Measurements from ENCODE around the gene KCNB1.

Gene KCNB1

DNA sequence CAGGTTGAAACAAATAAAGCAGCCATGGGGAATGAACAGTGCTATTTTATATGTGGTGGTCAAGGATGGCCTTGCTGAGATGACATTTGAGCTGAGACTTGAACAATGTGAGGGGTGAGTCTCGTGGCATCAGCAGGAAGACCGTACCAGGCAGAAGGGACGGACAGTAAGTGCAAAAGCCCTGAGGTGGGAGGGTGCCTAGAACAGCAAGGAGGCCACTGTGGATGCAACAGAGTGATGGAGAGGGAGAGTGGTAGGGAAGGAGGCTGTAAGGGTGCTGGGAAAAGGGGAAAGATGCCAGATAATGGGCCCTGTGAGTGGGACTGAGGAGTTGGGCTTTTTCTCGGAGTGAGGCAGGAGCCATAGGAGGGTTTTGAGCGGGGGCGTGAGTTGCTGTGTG is 11.5 kb downstream of the KCNB1 start:
- no peak for DNase-seq (ENCODE audit: low spot score)

DNA sequence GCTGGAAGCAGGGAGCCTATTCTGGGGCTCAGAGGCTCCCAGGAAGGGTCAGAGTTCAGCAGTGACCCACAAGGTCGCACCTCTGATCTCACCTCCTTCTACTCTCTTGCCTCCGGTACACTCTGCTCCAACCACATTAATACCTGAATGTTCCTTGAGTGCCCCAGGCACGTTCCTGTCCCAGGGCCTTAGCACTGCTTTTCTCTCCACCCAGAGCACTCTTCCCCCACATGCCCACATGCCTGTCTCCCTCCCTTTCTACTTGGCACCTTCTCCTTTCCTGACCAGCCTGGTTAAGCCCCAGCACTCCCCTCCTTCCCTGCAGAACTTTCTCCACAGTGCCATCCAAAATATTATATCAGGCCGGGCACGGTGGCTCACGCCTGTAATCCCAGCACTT is 13.4 kb downstream of the KCNB1 start:
- DNase-seq (ENCODE audit: low spot score) = no peak

DNA sequence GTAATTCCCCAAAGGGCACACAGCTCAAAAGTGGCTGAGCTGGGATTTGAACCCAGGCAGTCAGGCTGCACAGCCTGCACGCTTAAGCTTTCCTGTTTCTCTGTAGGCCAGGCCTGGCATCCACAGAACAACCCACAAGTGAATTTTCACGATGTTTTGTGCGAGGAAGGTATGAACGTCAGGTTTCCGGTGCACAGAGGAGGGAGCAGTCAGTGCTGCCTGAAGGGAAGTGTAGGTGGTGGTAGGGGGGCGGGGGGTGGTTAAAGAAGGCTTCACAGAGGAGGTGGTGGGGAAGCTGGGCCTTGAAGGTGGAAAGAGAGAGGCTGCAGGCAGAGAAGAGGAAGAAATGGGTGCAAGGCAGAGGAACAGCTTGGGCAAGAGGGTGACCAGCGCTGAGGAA is 14.1 kb downstream of the KCNB1 start:
- DNase-seq (ENCODE audit: low spot score) = no peak

DNA sequence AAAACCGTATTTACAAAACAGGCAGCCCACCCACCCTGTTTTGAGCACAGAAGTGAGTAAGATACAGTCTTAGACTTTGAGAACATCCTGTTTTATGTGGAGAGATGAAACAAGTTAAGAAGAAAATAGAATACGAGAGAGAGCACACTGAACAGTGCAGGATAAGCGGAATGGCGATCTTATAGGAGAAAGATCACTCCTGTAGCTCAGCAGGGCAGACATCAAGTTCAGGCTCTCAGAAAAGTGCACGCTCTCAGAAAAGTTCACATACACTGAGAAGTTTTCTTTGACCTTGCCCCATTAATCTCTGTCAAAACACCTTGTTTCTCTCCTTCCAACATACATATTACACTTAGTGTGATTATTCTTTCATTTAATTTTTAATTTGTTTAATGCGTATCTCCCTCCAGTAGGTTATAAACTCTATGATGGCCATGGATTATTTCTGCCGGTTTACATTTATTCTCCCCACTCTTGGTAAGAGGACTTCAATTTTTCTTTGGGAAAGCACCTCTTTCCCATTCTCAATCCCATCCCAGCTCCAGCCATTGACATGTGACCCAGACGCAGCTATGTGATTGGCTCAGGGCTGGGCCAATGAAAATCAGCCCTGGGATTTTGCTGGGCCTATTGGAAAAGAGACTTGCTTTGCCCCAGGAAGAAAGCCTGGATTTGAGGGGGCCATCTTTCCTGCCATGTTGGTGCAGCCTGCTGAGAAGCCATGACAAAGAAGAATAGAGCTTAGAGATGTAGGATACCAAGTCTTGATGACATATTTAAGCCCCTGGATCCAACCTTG is 16.2 kb downstream of the KCNB1 start:
- no peak for DNase-seq (ENCODE audit: low spot score)

GRCh38 chr20:49464556-49464955 is 17.9 kb downstream of the KCNB1 start:
- DNase-seq (ENCODE audit: low spot score) = no peak

GRCh38 chr20:49462626-49463025 is 19.8 kb downstream of the KCNB1 start:
- DNase-seq (ENCODE audit: low spot score) = no peak

DNA sequence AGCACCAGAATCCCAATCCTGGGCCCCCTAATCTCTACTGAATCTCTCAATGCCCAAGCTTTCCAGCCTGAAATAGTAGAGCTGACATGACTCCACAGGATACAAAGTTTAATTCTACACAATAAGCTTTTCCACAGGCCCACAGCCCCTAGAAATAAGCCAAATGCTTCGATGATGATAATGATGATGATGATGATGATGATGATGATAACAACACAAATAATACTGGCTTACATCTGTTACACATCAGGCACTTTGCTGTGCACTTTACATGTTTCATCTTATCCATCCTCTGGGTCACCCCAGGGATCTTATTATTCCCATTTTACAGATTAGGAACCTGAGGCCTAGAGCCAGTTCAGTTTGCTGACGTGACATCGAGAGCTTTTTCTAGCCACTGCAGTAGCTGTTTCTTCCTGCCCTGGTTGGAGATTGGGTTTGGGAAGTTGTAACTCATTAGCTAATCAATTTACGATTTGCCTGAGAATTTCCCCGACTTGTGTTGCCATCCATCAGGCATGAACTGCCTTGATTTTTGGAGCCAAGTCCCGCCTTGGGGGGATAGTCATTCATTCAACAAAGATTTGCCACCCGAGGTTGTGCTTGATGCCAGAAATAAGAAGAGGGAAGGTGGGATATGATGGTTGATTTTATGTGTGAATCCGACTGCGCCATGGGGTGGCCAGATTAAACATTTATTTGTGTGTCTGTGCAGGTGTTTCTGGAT is 20.4 kb downstream of the KCNB1 start:
- no peak for DNase-seq (ENCODE audit: low spot score)

- DNase-seq (ENCODE audit: low spot score) = no peak
These were observed 21.6 kb downstream of the KCNB1 start for GRCh38 chr20:49460916-49461315.

GRCh38 chr20:49460131-49460530 is 22.3 kb downstream of the KCNB1 start:
- DNase-seq (ENCODE audit: low spot score) = no peak

GRCh38 chr20:49459684-49460083 is 22.8 kb downstream of the KCNB1 start:
- DNase-seq (ENCODE audit: low spot score) = no peak

DNA sequence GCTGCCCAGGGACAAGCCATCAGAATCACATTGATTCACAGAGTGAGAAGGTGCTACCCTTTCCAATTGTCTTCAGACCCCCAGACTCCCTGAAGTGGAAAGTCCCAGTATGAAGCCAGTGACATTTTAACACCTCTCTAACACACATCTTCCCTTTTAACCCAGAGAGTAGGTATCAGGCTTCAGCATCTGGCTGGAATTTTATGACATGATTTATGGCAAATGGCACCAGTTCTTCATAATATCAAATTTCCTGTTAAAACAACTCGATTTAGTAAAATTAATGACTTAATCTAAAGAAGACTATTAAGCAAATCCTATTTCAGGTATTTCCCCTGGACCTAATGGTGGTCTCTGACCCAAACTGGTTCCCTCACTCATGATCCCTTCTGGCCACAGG is 25.0 kb downstream of the KCNB1 start:
- DNase-seq (ENCODE audit: low spot score) = no peak

GRCh38 chr20:49456646-49457045 is 25.8 kb downstream of the KCNB1 start:
- no peak for DNase-seq (ENCODE audit: low spot score)

GRCh38 chr20:49455691-49456090 is 26.8 kb downstream of the KCNB1 start:
- DNase-seq (ENCODE audit: low spot score) = no peak

GRCh38 chr20:49452011-49452482 is 30.4 kb downstream of the KCNB1 start:
- no peak for DNase-seq (ENCODE audit: low spot score)

DNA sequence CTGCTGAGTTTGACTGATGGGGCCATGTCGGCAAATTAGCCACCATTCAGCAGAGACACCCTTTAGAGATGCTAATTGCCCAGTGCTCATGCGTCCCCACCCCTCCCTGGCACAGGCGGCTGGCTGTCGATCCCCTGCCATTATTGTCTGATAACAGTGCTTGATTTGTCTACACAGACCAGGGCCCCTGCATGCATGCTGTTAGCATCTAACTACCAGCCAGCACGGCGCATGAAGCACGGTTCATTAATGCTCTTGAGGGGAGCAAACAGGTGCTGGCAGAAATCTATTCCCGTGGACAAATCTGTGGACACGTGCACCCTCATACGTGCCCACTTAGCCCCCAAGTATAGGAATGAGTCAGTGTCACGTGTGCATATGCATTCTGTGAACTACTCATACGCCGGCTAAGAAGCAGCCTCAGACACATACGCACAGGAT is 32.2 kb downstream of the KCNB1 start:
- peak; percentile 43 for DNase-seq (ENCODE audit: low spot score)

- DNase-seq (ENCODE audit: low spot score) = no peak
These were observed 33.6 kb downstream of the KCNB1 start for GRCh38 chr20:49448917-49449316.

- DNase-seq (ENCODE audit: low spot score) = no peak
These were observed 34.3 kb downstream of the KCNB1 start for GRCh38 chr20:49447946-49448809.

DNA sequence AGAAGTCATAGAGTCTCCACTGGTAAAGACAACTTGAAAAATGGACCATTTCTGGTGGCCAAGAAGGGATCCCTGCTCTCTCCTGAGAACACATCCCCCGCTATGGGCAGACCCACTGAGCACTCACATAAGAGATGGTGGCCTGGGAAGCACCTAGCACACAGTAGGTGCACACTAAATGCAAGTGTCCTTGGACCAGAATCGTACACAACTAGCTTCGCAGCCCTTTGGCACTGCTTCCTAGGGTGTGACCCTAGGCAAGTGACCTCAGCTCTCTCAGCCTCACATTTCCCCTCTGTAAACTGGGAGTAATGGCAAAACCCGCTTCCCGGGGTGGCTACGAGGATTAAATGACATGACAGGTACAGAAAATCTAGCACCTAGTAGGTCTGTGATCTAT is 35.1 kb downstream of the KCNB1 start:
- DNase-seq (ENCODE audit: low spot score) = no peak

- DNase-seq (ENCODE audit: low spot score) = no peak
These were observed 35.7 kb downstream of the KCNB1 start for GRCh38 chr20:49446808-49447207.

DNA sequence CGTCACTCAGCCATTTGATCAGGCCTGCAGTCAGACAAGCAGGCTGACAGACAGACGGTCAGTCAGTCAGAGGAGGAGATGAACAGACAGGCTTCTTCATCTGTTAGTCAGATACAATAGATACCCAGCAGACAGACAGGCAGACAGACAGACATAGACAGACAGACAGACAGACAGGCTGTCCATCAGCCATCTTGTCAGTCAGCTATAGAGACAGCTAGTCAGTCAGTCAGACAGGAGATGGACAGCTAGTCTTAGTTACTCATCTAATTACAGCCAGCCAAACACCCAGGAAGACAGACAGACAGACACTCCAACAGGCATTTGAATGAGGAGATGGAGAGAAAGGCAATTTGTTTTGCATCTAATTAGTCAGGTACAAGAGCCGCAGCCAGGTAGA is 36.4 kb downstream of the KCNB1 start:
- DNase-seq (ENCODE audit: low spot score) = no peak

GRCh38 chr20:49445176-49445575 is 37.3 kb downstream of the KCNB1 start:
- DNase-seq (ENCODE audit: low spot score) = no peak

GRCh38 chr20:49444553-49444990 is 37.9 kb downstream of the KCNB1 start:
- no peak for DNase-seq (ENCODE audit: low spot score)

Data from SK-N-DZ (cell line).